Measurements from ENCODE around the gene PPCDC.
"Not testable (repeated sequence)": the region's sequence is repeated elsewhere in the genome, so short reads cannot be mapped to it uniquely, and the experiment has no call there.

PPCDC gene

GRCh38 chr15:75067123-75067830, 43.9 kb downstream of the PPCDC start:
- no peak for DNase-seq (ENCODE audit: low spot score)
- TF ChIP-seq, protein P1, sequence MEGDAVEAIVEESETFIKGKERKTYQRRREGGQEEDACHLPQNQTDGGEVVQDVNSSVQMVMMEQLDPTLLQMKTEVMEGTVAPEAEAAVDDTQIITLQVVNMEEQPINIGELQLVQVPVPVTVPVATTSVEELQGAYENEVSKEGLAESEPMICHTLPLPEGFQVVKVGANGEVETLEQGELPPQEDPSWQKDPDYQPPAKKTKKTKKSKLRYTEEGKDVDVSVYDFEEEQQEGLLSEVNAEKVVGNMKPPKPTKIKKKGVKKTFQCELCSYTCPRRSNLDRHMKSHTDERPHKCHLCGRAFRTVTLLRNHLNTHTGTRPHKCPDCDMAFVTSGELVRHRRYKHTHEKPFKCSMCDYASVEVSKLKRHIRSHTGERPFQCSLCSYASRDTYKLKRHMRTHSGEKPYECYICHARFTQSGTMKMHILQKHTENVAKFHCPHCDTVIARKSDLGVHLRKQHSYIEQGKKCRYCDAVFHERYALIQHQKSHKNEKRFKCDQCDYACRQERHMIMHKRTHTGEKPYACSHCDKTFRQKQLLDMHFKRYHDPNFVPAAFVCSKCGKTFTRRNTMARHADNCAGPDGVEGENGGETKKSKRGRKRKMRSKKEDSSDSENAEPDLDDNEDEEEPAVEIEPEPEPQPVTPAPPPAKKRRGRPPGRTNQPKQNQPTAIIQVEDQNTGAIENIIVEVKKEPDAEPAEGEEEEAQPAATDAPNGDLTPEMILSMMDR (IDR thresholded peaks at IDR 0.05; ENCODE audit: extremely low read depth, missing control alignments), result no peak

- TF ChIP-seq, protein P1 (IDR thresholded peaks at IDR 0.05; ENCODE audit: extremely low read depth, missing control alignments), result no peak
- no peak for DNase-seq (ENCODE audit: low spot score)
These were observed 45.4 kb downstream of the PPCDC start for GRCh38 chr15:75068748-75069147.

GRCh38 chr15:75069301-75069925, 46.0 kb downstream of the PPCDC start:
- TF ChIP-seq, protein P1 (IDR thresholded peaks at IDR 0.05; ENCODE audit: extremely low read depth, missing control alignments), result no peak
- peak; percentile 76 for DNase-seq (ENCODE audit: low spot score)

DNA sequence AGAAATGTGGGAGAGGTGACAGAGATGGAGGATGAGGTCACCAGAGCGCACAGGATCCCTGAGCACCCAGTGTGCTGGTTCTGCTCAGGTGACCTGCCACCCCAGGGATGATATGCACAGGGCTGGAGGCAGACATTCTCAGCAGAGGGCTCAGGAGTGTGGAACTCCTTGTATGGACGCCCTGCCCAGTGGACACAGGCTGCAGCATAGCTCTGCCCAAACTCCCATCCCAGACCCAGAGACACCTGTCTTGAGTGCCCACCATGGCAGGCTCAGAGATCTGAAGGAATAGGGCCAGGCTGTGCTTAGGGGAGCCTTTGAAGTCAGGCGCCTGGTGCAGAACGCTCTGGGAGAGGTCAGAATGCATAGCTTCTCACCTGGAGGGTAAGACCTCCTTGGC, 47.3 kb downstream of the PPCDC start:
- TF ChIP-seq, protein P1 (IDR thresholded peaks at IDR 0.05; ENCODE audit: extremely low read depth, missing control alignments), result no peak

DNA sequence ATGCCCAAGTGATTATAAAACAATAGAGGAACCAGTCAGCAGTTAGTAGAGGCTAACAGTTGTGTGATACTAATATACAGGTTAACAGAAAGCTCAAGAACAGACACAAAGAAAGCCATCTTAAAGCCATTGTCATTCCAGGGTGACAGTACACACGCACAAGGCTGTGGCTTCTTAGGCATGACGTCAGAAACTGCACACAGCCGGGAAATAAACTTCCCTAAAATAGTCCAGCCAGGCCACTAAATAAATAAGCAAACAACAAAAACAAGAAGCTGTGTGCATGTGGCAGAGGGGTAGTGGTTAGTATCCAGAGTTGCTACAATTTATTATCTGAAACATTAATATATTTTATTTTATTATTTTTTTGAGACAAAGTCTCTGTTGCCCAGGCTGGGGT, 49.8 kb downstream of the PPCDC start:
- no peak for DNase-seq (ENCODE audit: low spot score)
- TF ChIP-seq, protein P1 (IDR thresholded peaks at IDR 0.05; ENCODE audit: extremely low read depth, missing control alignments), result no peak

More for the DNA sequence above, 47.3 kb downstream of the PPCDC start:
- DNase-seq (ENCODE audit: low spot score), result no peak

DNA sequence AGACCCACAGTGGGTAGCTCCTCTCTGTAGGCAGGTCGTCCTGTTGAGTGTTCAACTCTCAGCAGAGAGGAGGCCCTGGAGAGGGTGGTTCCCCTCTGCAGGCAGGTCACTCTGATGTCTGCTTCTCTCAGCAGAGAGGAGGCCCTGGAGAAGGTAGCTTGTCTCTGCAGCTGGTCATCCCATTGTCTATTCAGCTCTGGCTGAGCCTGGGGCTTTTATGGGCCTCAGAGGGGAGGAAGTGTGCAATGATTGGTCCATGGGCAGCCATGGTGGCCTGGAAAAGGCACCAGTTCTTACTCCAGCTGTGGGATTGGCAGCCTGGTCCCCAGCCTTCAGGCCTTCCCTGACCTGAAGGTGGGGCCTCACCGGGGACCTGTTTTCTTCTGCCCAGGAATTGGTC, 52.9 kb downstream of the PPCDC start:
- no peak for DNase-seq (ENCODE audit: low spot score)
- TF ChIP-seq, protein P1 (IDR thresholded peaks at IDR 0.05; ENCODE audit: extremely low read depth, missing control alignments), result no peak

DNA sequence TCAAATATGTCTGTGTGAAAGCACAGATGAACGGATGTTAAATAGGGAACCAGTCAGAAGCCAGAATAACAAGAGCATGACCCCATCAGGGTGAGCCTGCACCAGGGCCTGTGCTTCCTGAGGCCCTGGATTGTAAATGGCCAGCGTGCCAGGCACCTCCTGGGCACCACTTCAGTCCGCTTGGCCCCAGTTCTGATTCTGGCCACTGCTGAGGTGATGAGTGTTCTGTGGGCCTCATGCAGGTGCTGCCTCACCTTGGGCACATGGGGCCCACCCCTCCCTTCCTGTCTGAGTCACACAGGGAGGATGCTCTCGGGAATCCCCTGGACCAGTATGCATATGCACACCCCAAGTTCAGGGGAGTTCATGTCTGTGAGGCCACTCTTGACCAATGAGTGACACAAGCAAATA, 54.2 kb downstream of the PPCDC start:
- DNase-seq (ENCODE audit: low spot score), result not testable (repeated sequence)

DNA sequence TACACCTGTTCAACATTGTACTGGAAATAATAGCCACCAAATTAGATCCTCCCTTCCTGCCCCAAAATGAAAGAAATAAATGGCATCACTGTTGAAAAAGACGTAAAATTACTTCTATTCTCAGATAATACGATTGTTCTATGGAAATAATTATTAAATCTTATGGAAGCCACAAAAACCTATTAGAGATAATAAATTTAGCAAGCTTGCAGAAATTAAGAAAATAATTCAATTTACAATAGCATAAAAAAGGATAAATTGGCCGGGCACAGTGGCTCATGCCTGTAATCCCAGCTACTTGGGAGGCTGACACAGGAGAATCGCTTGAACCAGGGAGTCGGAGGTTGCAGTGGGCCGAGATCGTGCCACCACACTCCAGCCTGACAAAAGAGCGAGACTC, 57.8 kb downstream of the PPCDC start:
- TF ChIP-seq, protein P1 (IDR thresholded peaks at IDR 0.05; ENCODE audit: extremely low read depth, missing control alignments), result no peak
- no peak for DNase-seq (ENCODE audit: low spot score)

Data from GM20000 (cell line).